ENCODE measurements around the gene PIGH.

Gene PIGH

GRCh38 chr14:67580336-67581171 lies 19.5 kb downstream of the PIGH start:
- Histone ChIP-seq H3K9me3 (replicated peaks; ENCODE audit: low read length) (no peaks in the 10 kb centered on the region), H3K4me3 (ENCODE audit: low read length) (no peak overlapping the region), H3K4me2 (ENCODE audit: low read length) (no peak overlapping the region), H3K4me1 (ENCODE audit: control insufficient read depth, insufficient read depth, low read length) (no peaks in the 10 kb centered on the region), H3K27me3 (ENCODE audit: control insufficient read depth, insufficient read depth, low read length) (peaks cover 23% of the 10 kb centered on the region), H3K36me3 (ENCODE audit: insufficient read depth, low read length) (no peaks in the 10 kb centered on the region), H3K9ac (ENCODE audit: low read depth, low read length) (no peak overlapping the region)

DNA sequence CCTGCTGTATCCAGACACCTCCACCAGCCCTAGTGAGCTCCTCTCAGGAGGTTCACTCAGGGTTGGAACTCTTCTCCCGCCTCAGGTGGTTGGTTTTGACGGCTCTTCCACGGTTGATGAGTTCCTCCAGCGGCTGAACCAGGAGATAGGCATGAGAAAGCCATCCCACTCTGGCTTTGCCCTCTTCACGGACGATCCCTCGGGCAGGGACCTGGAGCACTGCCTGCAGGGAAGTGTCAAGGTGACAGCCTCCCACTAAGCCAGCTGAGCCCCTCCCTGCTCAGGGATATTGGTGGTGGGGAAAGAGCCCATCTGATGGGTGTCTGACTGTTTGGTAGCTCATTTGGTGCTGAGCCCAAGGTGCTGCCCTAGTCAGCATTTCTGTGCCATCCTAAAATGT lies 20.4 kb downstream of the PIGH start:
- Histone ChIP-seq H3K9ac (ENCODE audit: low read depth, low read length) (no peak overlapping the region), H3K4me2 (ENCODE audit: low read length) (no peak overlapping the region), H3K4me1 (ENCODE audit: control insufficient read depth, insufficient read depth, low read length) (no peaks in the 10 kb centered on the region), H3K36me3 (ENCODE audit: insufficient read depth, low read length) (no peaks in the 10 kb centered on the region), H3K9me3 (replicated peaks; ENCODE audit: low read length) (no peaks in the 10 kb centered on the region), H3K4me3 (ENCODE audit: low read length) (no peak overlapping the region), H3K27me3 (ENCODE audit: control insufficient read depth, insufficient read depth, low read length) (peaks cover 23% of the 10 kb centered on the region)

DNA sequence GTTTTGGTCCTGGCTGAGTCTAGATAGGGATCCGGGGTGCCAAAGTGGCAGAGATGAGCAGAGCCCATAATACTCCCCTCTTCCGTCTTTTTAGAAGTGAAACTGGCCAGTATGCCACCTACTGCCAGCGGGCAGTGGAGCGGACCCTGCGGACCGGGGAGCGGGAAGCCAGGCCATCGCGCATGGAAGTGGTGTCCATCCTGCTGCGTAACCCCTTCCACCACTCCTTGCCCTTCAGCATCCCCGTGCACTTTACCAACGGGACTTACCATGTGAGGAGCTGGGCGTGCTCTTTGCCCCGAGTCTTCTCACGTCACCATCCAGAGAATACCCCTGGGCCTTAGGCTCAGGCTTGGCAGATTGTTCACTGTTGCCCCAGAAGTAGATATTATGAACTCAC lies 21.0 kb downstream of the PIGH start:
- no peak overlapping the region for H3K4me2 ChIP-seq (ENCODE audit: low read length)

DNA sequence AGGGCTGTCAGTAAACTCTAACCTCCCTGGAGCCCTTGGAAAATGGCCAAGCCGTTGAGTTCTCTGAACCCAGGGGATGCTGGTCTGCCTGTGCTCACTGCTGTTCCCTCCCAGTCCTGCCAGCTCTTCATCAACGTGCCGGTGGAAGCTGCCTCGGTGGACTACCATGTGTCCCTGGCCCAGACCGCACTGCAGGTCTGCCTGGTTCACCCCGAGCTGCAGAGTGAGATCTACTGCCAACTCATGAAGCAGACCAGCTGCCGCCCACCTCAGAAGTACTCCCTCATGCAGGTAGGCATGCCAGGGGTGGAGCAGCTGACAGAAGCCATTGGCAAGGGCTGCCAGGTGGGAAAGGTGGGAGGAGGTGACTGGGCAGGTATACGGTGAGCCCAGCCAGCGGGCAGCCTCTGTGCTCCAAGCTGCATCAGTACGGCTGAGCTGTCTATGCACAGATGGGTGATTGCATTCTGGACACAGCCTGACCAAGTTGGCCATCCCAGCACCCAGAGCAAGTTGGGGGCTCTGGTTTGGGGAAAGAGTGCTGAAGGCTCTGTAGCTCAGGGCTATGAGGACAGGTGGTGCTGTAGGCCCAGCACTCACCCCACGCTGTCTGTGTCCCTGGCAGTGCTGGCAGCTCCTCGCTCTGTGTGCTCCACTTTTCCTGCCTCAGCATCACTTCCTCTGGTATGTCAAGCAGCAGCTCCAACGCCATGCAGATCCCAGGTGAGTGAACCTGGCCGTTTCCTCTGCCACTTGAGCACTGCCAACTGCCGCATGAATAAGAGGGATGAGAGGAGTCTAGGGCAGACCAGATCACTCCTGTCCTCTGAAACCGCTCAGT lies 21.9 kb downstream of the PIGH start:
- Histone ChIP-seq H3K4me3 (ENCODE audit: low read length) (no peak overlapping the region), H3K27me3 (ENCODE audit: control insufficient read depth, insufficient read depth, low read length) (peaks cover 29% of the 10 kb centered on the region), H3K4me2 (ENCODE audit: low read length) (no peak overlapping the region), H3K9ac (ENCODE audit: low read depth, low read length) (no peak overlapping the region), H3K36me3 (ENCODE audit: insufficient read depth, low read length) (no peaks in the 10 kb centered on the region), H3K4me1 (ENCODE audit: control insufficient read depth, insufficient read depth, low read length) (no peaks in the 10 kb centered on the region), H3K9me3 (replicated peaks; ENCODE audit: low read length) (no peaks in the 10 kb centered on the region)

More for the DNA sequence above, 21.0 kb downstream of the PIGH start:
- Histone ChIP-seq H3K27me3 (ENCODE audit: control insufficient read depth, insufficient read depth, low read length) (peaks cover 23% of the 10 kb centered on the region), H3K36me3 (ENCODE audit: insufficient read depth, low read length) (no peaks in the 10 kb centered on the region), H3K4me1 (ENCODE audit: control insufficient read depth, insufficient read depth, low read length) (no peaks in the 10 kb centered on the region), H3K4me3 (ENCODE audit: low read length) (no peak overlapping the region), H3K9me3 (replicated peaks; ENCODE audit: low read length) (no peaks in the 10 kb centered on the region), H3K9ac (ENCODE audit: low read depth, low read length) (no peak overlapping the region)

- Histone ChIP-seq H3K27me3 (ENCODE audit: control insufficient read depth, insufficient read depth, low read length) (peaks cover 29% of the 10 kb centered on the region), H3K9ac (ENCODE audit: low read depth, low read length) (no peak overlapping the region), H3K4me3 (ENCODE audit: low read length) (no peak overlapping the region), H3K9me3 (replicated peaks; ENCODE audit: low read length) (no peaks in the 10 kb centered on the region), H3K36me3 (ENCODE audit: insufficient read depth, low read length) (no peaks in the 10 kb centered on the region), H3K4me1 (ENCODE audit: control insufficient read depth, insufficient read depth, low read length) (no peaks in the 10 kb centered on the region), H3K4me2 (ENCODE audit: low read length) (no peak overlapping the region)
Measured at GRCh38 chr14:67577181-67577808, 22.8 kb downstream of the PIGH start.

DNA sequence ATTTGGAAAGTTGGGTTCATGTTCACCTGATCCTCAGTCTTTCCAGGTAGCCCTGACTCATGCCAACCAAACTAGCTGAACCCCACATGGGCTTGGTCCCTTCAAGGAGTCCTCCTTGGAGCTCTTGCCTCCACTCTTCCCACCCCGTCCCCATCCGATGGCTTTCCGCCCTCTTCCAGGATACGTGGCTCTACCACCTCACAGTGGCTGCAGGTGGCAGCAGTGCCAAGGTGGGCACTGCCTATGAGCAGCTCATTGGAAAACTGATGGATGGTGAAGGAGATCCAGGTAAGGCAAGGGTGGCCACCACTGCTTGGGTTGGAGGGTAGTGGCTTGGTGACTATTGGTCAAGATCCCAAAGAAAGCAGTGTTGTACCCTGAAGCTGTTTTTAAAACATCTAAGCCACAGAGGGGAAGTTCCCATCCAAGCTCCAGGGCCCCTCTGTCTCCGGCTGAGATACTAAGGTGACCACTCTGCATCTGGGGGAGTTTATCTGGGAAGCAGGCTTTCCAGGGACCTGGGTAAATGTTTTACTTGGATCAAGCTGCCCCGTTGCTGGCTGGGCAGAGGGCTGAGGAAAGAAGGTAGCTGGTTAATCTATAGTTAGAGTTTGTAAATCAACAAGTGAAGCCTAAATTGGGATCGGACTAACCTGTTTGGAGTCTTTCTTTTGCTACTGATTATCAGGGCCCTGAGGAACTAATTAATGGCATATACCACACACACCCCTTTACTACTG lies 23.7 kb downstream of the PIGH start:
- Histone ChIP-seq H3K9ac (ENCODE audit: low read depth, low read length) (no peak overlapping the region), H3K9me3 (replicated peaks; ENCODE audit: low read length) (no peaks in the 10 kb centered on the region), H3K4me1 (ENCODE audit: control insufficient read depth, insufficient read depth, low read length) (no peaks in the 10 kb centered on the region), H3K27me3 (ENCODE audit: control insufficient read depth, insufficient read depth, low read length) (peaks cover 27% of the 10 kb centered on the region), H3K4me2 (ENCODE audit: low read length) (no peak overlapping the region), H3K36me3 (ENCODE audit: insufficient read depth, low read length) (no peaks in the 10 kb centered on the region), H3K4me3 (ENCODE audit: low read length) (no peak overlapping the region)

DNA sequence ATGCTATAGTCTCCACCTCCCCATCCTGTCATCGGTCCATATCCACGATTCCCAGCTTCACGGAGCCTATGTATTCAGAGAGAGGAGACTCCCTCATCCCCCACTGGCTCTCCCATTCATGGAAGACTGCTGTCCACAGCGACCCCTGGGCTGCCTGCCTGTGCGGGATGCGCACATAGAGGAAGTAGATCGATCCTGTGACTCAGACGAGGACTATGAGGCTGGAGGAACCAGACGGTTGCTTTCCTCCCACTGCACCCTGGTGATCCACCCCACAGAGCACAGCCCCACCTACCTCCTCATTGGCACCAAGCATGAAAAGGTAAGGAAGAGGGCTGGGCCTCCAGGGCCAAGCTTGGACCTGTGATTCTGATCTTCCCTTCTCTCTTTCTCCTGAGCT lies 24.4 kb downstream of the PIGH start:
- Histone ChIP-seq H3K9ac (ENCODE audit: low read depth, low read length) (no peak overlapping the region), H3K4me1 (ENCODE audit: control insufficient read depth, insufficient read depth, low read length) (no peaks in the 10 kb centered on the region), H3K9me3 (replicated peaks; ENCODE audit: low read length) (no peaks in the 10 kb centered on the region), H3K4me3 (ENCODE audit: low read length) (no peak overlapping the region), H3K4me2 (ENCODE audit: low read length) (no peak overlapping the region), H3K36me3 (ENCODE audit: insufficient read depth, low read length) (no peaks in the 10 kb centered on the region), H3K27me3 (ENCODE audit: control insufficient read depth, insufficient read depth, low read length) (peaks cover 27% of the 10 kb centered on the region)

DNA sequence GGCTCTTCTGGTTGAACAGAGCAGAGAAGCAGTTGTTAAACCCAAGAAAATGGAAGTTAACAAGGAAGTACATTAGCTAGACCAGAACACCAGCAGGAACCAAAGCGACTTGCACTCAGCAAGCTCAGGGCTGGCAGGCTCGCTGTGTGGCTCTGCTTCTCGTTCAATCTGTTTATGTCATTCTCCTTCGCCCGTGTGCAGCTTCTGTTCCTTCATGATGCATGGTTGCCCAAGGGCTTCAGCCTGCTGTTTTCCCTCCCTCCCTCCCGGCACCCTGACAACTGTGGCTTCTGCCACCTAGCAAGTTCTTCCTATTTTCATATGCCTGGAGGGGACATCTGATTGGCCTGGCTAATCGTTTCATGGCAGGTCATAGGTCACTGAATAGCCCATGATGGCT lies 25.3 kb downstream of the PIGH start:
- Histone ChIP-seq H3K36me3 (ENCODE audit: insufficient read depth, low read length) (no peaks in the 10 kb centered on the region), H3K9me3 (replicated peaks; ENCODE audit: low read length) (no peaks in the 10 kb centered on the region), H3K4me3 (ENCODE audit: low read length) (no peak overlapping the region), H3K4me1 (ENCODE audit: control insufficient read depth, insufficient read depth, low read length) (no peaks in the 10 kb centered on the region), H3K9ac (ENCODE audit: low read depth, low read length) (no peak overlapping the region), H3K4me2 (ENCODE audit: low read length) (no peak overlapping the region), H3K27me3 (ENCODE audit: control insufficient read depth, insufficient read depth, low read length) (peaks cover 21% of the 10 kb centered on the region)

DNA sequence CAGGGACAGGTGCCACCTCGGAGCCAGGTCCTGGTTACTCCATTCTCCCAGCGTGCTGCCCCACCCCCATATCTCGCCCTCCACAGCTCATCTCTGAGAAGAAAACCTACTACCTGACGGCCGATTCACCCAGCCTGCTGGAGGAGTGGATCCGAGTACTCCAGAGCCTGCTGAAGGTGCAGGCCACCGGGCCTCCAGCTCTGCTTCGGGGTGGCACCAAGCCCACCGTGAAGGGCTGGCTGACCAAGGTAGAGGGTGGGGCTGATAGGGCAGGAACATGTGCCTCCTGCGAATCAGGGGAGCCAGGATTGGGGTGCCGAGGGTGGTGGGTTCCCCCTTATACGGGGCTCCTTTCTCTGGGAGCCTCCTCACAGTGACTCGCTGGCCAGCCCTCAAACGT lies 25.9 kb downstream of the PIGH start:
- H3K9ac ChIP-seq (ENCODE audit: low read depth, low read length), result no peak overlapping the region
- H3K4me3 ChIP-seq (ENCODE audit: low read length), result no peak overlapping the region
- H3K4me2 ChIP-seq (ENCODE audit: low read length), result no peak overlapping the region
- no peaks in the 10 kb centered on the region for H3K9me3 ChIP-seq (replicated peaks; ENCODE audit: low read length)
- H3K27me3 ChIP-seq (ENCODE audit: control insufficient read depth, insufficient read depth, low read length), result peaks cover 14% of the 10 kb centered on the region
- no peaks in the 10 kb centered on the region for H3K4me1 ChIP-seq (ENCODE audit: control insufficient read depth, insufficient read depth, low read length)
- no peaks in the 10 kb centered on the region for H3K36me3 ChIP-seq (ENCODE audit: insufficient read depth, low read length)

GRCh38 chr14:67573228-67574010 lies 26.6 kb downstream of the PIGH start:
- H3K4me3 ChIP-seq (ENCODE audit: low read length), result no peak overlapping the region
- no peaks in the 10 kb centered on the region for H3K9me3 ChIP-seq (replicated peaks; ENCODE audit: low read length)
- no peak overlapping the region for H3K9ac ChIP-seq (ENCODE audit: low read depth, low read length)
- no peaks in the 10 kb centered on the region for H3K36me3 ChIP-seq (ENCODE audit: insufficient read depth, low read length)
- peaks cover 12% of the 10 kb centered on the region for H3K27me3 ChIP-seq (ENCODE audit: control insufficient read depth, insufficient read depth, low read length)
- H3K4me1 ChIP-seq (ENCODE audit: control insufficient read depth, insufficient read depth, low read length), result no peaks in the 10 kb centered on the region
- H3K4me2 ChIP-seq (ENCODE audit: low read length), result no peak overlapping the region

Measured in skeletal muscle satellite cell (primary cell).